Ishikawa (cell line): ENCODE data around the gene AUTS2.

Experiments
- CEBPB ChIP-seq: IDR thresholded peaks from 2 replicates; pipeline ENCODE4 v1.6.1; 2012
- CREB1 ChIP-seq: IDR thresholded peaks from 2 replicates; pipeline ENCODE4 v1.6.1; 2012; ENCODE audit warnings: low read depth
- EGR1 ChIP-seq: IDR thresholded peaks from 2 replicates; pipeline ENCODE4 v1.6.1; 2012
- EP300 ChIP-seq: IDR thresholded peaks from 2 replicates; pipeline ENCODE4 v1.6.1; 2012; ENCODE audit warnings: borderline replicate concordance
- FOXM1 ChIP-seq: IDR thresholded peaks from 2 replicates; pipeline ENCODE4 v1.6.1; 2012; ENCODE audit warnings: low read depth, borderline replicate concordance
- MAX ChIP-seq: IDR thresholded peaks from 2 replicates; pipeline ENCODE4 v1.6.1; 2012
- NFIC ChIP-seq: IDR thresholded peaks from 2 replicates; pipeline ENCODE4 v1.6.1; 2012
- RAD21 ChIP-seq: IDR thresholded peaks from 2 replicates; pipeline ENCODE4 v1.6.1; 2012; ENCODE audit warnings: low read depth
- TAF1 ChIP-seq: IDR thresholded peaks from 2 replicates; pipeline ENCODE4 v1.6.1; 2012; ENCODE audit warnings: low read depth, mild to moderate bottlenecking
- TCF12 ChIP-seq: IDR thresholded peaks from 2 replicates; pipeline ENCODE4 v1.6.1; 2012; ENCODE audit warnings: low read depth
- TEAD4 ChIP-seq: IDR thresholded peaks from 2 replicates; pipeline ENCODE4 v1.6.1; 2012
- USF1 ChIP-seq: IDR thresholded peaks from 2 replicates; pipeline ENCODE4 v1.6.1; 2012
- YY1 ChIP-seq: IDR thresholded peaks from 2 replicates; pipeline ENCODE4 v1.6.1; 2012; ENCODE audit warnings: low read depth
- ZBTB7A ChIP-seq: IDR thresholded peaks from 2 replicates; pipeline ENCODE4 v1.6.1; 2012; ENCODE audit warnings: low read depth
- TF ChIP-seq, protein P1 (sequence below): IDR thresholded peaks from 2 replicates; pipeline ENCODE4 v1.6.1; 2012; ENCODE audit warnings: low read depth, mild to moderate bottlenecking

Gene AUTS2

DNA sequence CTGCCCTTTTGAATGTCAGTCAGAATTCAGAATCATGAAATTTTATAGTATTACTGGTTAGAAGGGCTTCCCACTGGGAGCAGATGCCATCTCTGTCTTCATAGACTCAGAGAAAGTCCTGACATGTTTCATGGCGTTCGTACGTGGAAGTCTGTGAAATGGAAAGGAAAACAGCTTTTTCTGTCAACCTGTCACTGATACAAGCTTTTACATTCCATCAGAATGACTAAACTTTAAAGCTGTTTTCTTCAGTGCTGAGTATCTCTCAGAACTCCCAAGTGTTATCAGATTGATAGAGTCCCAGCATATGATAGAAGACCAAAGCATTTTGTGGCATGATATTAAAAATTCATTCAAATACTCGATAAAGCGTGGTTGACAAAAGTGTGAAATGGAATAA lies 807.0 kb downstream of the AUTS2 start:
- TF ChIP-seq, protein P1, sequence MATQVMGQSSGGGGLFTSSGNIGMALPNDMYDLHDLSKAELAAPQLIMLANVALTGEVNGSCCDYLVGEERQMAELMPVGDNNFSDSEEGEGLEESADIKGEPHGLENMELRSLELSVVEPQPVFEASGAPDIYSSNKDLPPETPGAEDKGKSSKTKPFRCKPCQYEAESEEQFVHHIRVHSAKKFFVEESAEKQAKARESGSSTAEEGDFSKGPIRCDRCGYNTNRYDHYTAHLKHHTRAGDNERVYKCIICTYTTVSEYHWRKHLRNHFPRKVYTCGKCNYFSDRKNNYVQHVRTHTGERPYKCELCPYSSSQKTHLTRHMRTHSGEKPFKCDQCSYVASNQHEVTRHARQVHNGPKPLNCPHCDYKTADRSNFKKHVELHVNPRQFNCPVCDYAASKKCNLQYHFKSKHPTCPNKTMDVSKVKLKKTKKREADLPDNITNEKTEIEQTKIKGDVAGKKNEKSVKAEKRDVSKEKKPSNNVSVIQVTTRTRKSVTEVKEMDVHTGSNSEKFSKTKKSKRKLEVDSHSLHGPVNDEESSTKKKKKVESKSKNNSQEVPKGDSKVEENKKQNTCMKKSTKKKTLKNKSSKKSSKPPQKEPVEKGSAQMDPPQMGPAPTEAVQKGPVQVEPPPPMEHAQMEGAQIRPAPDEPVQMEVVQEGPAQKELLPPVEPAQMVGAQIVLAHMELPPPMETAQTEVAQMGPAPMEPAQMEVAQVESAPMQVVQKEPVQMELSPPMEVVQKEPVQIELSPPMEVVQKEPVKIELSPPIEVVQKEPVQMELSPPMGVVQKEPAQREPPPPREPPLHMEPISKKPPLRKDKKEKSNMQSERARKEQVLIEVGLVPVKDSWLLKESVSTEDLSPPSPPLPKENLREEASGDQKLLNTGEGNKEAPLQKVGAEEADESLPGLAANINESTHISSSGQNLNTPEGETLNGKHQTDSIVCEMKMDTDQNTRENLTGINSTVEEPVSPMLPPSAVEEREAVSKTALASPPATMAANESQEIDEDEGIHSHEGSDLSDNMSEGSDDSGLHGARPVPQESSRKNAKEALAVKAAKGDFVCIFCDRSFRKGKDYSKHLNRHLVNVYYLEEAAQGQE: no peak
- no peak for TF ChIP-seq RAD21
- TF ChIP-seq MAX: no peak
- no peak for TF ChIP-seq ZBTB7A
- TF ChIP-seq TAF1: no peak
- no peak for TF ChIP-seq YY1
- TF ChIP-seq TCF12: no peak
- no peak for TF ChIP-seq EP300
- TF ChIP-seq NFIC: no peak
- TF ChIP-seq CREB1: no peak
- TF ChIP-seq CEBPB: no peak
- no peak for TF ChIP-seq EGR1
- no peak for TF ChIP-seq FOXM1
- no peak for TF ChIP-seq USF1
- no peak for TF ChIP-seq TEAD4

DNA sequence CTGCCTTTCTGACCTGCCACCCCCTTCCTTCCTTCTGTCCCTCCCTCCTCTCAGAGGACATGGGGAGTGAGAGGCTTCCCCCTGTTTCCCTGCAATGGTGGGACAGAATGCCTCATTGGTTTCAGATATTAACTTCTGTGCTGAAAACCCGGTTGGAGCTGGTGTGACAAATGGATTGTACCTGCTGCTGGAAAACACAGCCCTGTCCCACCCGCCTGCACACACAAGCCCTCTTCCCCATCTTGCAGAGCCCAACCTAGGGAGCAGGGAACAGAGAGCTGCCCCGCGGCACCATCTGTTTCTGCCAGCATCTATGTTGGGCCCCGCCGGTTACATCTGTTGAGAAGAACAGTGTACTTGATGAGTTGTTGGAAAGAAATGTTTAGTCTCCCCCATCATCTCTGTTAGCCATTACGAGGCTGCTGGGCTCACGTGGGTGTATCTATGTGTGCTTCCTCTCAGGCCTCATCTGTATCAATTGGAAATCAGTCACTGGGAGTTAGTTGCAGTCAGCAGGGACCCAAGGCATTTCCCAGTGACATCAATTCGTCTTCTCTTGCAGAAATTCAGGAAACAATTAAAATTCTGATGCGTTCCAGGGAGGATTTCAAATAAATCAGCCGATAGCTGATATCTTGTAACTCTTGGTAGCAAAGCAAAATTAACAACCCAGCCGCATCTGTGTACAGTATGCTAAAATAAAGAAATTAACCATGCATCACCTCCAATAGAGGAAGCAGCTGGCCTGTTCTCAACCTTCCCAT lies 808.1 kb downstream of the AUTS2 start:
- TF ChIP-seq RAD21 (no peak), USF1 (no peak), CREB1 (no peak), EP300 (no peak), YY1 (no peak), TEAD4 (no peak), ZBTB7A (no peak), EGR1 (no peak), FOXM1 (no peak), MAX (no peak), CEBPB (no peak), NFIC (no peak)
- TF ChIP-seq, protein P1: no peak

DNA sequence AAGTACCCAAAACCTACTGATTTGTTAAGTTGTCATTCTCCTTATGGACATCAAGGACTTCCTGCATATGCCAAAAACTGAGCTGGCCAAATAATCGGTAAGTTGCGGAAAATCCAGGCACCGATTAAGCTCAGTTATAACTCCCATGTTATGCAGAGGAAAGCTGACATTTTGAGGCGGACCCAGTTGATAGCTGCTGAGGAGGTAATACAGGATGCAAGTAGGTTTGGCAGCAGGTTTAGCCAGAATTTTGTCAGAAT lies 808.6 kb downstream of the AUTS2 start:
- TF ChIP-seq, protein P1: no peak
- TF ChIP-seq USF1: no peak
- no peak for TF ChIP-seq EP300
- no peak for TF ChIP-seq ZBTB7A
- TF ChIP-seq CEBPB: no peak
- no peak for TF ChIP-seq TCF12
- no peak for TF ChIP-seq NFIC
- TF ChIP-seq RAD21: no peak
- TF ChIP-seq CREB1: no peak
- no peak for TF ChIP-seq FOXM1
- TF ChIP-seq EGR1: no peak
- no peak for TF ChIP-seq MAX
- no peak for TF ChIP-seq YY1
- no peak for TF ChIP-seq TEAD4
- TF ChIP-seq TAF1: no peak

DNA sequence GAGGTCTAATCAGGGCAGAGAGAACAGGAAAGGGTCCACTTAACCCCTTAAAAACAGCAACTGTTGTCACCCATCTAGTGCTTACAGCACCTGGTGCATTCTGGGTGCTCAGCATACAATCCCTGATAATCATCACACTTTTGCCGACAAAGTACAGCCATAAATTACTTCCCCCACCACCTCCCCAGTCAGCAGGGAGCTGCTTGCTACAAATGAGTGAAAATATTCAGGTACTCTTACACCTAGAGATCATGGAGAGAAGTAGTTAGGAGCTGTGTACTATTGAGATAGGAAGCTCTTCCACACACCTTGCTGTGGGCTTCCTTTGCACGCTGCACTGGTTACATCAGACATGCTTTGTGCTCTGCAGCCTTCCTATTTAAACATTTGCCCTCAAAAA lies 810.2 kb downstream of the AUTS2 start:
- no peak for TF ChIP-seq MAX
- no peak for TF ChIP-seq EP300
- no peak for TF ChIP-seq NFIC
- no peak for TF ChIP-seq EGR1
- TF ChIP-seq, protein P1: no peak
- no peak for TF ChIP-seq CEBPB
- TF ChIP-seq FOXM1: no peak
- no peak for TF ChIP-seq RAD21
- TF ChIP-seq TAF1: no peak
- TF ChIP-seq ZBTB7A: no peak
- no peak for TF ChIP-seq TEAD4
- TF ChIP-seq TCF12: no peak
- TF ChIP-seq USF1: no peak
